Myocyte (in vitro differentiated cells): ENCODE results near the gene HCLS1. TPM values are rescaled to one million over a fixed set of nuclear protein-coding genes. Genes with fewer than 3 reads are reported as not detected.

Experiments used
- DNase-seq: peaks from one replicate; pipeline ENCODE4 v3.0.0-alpha.2; 2012; ENCODE audit warnings: low read depth
- total RNA-seq: library from RNA; depleted of rRNA; stranded (reverse); fragments of >200 nt; gene quantifications from 2 replicates; pipeline ENCODE4 v1.2.3, GENCODE V29; 2014

Gene HCLS1
- total RNA-seq, 1 donor from 2014 or later, result not detected

DNA sequence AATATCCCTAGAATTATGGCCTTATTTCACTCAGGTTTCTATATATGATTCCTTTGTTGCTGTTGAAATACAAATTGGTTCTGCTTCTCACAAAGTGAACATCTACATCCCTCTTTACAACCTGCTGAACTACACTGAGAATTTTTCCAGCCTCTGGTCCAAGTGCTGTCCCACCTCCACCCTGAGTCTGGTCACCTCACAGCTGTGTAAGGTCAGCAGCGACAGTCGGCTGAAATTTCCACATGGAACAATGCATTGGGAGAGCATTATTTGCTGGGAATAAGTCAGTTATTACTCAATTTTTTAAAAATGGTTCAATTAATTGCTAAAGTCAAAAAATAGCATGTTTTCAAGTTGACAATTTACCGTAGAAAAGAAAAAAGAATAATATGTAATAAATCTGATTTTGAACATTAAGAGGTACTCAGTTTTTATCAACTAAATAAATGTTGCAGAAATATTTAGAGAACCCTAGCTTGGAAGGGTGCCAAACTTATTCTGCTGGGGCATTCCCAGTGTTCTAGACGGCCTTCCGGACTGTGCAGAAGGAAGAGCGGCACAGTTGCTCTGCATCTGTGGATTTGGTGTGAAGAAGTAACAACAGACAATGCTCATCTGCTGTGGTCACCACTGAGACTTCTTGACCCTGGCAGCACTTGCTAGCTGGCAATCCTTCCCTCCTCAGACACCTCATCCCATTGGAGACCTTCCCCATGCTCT is 1.8 kb downstream of the HCLS1 start:
- DNase-seq, result no peak

DNA sequence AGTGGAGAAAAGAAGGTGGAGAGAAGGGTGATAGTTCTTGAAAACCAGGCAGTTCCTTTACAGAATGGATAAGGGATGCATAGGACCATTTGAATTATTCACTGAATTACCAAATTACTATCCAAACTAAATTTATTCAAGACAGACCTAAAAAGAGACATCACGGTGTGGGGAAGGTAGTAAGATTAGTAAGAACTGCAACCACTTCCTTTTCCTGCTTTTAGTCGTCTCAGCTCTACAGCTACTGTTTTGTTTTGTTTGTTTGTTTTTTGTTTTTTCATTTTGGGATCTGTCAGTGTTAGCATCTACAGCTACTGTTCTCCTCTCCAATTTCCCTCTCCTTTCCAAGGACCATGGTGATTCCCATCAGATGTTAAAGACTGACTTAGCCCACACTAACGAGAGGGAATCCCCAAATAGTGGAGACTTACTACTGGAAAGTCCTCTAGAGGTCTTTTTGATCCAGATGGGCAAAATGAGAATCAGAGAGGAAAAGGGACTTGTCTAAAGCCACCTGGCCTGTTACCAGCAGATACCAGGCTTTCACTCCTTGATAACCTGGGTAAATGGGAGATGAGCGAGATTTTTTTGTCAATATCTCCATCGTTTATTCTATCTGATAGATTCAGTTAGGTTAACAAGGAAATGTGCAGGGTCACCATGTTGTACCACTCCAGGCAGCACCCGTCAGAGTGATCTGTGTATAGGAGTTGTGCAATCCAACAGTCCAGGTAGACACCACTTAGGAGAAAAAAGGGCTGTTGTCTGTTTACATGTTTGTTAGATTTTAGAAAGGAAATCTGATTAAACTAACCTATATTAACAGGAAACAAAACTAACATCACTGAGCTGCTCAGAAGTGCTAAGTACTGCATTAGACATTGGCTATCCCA is 6.0 kb downstream of the HCLS1 start:
- DNase-seq, result no peak

DNA sequence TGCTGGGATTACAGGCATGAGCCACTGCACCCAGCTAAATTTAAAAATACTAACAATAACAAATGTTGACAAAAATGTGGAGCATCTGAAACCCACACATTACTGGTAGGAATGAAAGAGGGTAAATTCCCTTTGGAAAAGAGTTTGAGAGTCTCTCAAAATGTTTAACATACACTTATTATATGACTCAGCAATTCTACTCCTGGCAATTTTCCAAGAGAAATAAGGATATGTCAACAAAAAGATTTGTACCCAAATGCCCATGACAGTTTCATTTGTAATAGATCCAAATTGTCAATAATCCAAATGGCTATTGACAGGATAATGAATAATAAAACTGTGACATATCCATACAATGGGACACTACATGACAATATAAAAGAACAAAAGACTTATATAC is 9.0 kb downstream of the HCLS1 start:
- DNase-seq, result no peak

DNA sequence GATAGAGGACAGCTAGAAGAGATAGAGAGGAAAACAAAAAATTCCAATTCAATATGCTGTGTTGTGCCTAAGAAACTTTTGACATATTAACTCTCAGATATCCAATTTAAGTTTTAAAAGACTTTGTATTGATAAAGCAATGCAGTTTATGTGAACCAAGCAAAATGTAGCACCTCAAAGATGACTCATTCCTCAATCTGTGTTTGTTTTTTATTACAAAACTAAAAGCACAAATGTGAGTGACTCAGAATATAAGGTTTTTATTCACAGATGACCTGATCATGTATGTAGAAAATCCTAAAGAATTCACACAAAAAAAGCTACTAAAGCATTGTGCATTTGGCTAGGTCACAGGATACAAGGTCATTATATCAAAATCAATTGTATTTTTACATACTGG is 11.1 kb downstream of the HCLS1 start:
- no peak for DNase-seq

DNA sequence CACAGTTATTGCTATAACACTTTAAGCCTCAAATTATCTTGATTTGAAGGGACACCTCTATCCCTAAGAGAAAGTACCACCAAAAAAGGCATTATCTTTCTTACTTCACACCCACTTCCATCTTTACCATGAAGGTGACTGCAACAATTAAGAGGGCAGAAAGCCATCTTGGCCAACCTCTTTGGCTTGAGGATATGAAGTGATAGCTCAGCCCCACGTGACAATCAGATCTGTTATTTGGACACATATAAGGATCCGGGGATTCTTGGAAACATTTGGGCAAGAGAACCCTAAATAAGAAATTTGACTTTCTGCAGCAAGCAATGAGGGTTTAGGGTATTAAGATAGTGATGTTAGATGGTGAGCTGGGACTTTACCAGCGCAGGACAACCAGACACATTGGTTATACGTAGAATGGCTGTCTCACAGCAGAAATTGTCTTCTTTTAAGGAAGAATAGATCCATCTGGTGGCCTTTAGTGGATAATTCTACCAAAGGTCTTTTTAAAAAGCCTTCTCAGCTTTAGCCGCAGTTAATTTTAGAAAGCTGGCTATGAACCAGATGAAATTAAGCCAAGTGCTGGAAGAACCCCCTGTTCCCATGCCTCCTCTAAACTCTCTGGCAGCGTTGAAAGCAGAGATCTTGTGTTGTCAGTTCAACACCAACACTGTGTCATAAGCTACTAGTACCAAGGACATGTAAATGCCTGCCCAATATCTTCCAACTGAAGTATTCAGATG is 12.3 kb downstream of the HCLS1 start:
- DNase-seq, result peak; percentile 53

DNA sequence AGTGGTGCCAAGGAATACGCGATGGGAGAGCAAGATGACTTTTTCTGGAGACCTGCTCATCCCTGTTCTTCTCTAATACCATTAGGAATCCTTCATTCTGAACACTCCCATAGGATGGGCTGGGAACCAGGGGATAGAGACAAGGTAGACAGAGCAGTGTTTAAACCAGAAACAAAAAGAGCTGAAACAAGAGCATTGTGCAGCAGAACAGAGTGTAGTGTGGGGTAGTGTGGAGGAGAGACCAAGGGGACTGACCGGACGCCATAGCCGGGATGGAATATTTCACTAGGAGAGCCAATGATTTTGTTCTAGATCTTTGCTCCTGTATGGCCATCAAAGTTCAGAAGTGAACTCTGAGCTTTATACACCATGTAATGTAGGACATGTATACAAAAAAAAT is 15.6 kb downstream of the HCLS1 start:
- no peak for DNase-seq

DNA sequence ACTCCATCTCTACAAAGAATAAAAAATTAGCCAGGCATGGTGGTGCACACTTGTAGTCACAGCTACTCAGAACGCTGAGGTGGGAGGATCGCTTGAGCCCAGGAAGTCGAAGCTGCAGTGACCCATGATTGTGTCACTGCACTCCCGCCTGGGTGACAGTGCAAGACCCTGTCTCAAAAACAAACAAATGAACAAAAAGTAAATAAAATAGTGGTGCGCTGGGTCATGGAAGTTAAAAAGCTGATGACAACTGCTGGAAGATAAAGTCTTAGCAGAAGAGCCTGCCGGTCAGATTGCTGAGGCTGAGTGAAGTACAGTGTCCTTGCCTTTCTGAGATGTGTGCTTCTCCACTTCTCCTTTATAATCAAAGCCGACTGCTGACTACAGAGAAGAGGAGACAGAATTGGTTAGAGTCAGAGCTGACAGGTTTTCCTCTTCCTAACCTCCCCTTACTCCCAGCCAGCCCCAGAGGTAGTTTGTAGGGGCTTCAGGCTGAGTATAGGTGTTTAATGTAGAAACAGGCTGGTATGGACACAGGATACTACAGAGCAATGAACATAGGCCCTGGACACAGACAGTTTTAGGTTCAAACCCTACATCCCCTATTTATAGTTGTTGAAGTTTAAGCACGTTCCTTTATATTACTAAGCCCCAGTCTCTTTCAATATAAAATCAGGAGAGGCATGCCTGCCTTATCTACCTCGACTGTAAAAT is 17.9 kb downstream of the HCLS1 start:
- no peak for DNase-seq

DNA sequence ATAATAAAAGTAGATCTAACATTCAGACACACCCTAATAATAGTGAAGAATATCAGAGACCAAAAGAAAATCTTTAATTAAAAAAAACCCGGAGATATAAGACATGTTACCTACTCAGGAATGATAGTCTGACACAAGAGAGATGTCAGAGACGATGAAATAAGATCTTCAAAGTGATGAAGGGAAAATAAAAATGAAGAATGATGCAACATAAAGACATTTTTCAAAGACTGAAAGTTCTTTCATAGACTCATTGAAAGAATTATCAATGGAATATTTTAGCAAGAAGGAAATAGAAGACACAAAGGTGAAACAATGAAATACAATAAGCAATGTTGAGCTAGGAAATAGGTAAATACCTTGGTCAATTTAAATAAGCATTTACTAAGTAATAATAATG is 19.6 kb downstream of the HCLS1 start:
- DNase-seq, result no peak

DNA sequence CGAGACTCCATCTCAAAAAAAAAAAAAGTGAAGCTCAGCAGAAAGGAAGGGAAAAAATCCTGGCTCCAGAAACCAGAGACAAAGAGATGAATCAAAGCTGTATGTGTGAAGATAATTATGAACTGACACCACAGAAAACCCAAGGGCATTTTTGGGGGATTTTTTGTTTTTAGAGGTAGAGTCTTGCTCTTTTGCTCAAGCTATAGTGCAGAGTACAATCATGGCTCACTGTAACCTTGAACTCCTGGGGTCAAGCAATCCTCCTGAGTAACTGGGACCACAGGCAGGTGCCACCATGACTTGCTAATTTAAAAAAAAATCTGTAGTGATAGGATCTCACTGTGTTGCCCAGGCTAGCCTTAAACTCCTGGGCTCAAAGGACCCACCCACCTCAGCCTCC is 22.8 kb downstream of the HCLS1 start:
- DNase-seq, result no peak

DNA sequence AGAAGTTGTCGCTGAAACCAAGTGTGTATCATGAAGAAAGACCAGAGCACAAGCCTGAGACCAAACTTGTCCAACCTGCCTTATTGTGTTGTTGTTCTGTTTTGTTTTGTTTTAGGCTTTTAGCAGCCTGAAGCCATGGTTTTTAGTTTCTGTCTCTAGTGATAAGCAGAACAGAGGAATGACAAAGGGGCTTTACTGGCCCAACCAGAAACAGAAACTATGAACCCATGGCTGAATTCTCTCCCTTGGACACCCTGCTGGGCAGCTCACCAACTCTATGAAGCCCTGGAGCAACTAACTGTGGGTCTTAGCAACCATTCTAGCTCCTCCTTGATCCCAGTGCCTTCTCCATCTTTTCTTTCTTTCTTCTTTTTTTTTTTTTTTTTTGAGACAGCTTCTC is 30.3 kb downstream of the HCLS1 start:
- DNase-seq, result no peak

DNA sequence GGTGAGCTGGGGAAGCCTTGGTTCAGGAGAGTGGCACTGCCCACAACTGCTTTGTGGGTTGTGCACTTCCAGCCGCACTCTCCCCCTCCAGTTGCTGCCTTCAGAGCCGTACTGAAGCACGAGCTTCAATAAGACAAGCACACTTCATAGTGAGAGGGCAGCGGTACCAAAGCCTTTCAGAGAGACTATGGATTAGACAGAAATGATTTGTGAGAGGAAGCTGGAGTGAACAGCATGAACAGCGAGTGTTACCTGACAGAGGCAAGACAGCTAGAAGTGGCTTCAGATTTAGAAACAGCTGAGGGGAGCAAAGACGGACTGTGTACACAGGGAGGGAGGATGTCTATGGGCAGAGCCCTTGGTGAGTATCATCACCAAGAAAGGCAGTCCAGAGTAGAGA is 31.1 kb downstream of the HCLS1 start:
- peak; percentile 3 for DNase-seq

DNA sequence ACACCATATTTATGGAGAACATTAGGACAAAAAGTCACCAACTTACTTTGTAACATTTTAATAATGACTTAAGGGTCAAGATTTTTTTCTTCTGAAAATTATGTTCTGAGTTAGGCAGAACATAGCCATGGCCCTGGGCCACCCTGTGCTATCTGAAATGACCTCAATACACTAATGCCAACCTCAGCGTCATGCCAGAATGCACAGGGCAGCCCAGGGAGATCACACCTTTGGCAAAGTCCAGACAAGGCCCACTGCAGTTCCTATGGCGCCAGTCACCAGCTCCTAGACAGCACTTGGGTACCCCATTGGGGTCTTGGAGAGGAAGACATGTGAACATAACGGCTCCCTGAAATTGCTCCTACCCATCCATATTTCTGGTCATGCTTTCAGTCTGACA is 33.1 kb downstream of the HCLS1 start:
- DNase-seq, result no peak

DNA sequence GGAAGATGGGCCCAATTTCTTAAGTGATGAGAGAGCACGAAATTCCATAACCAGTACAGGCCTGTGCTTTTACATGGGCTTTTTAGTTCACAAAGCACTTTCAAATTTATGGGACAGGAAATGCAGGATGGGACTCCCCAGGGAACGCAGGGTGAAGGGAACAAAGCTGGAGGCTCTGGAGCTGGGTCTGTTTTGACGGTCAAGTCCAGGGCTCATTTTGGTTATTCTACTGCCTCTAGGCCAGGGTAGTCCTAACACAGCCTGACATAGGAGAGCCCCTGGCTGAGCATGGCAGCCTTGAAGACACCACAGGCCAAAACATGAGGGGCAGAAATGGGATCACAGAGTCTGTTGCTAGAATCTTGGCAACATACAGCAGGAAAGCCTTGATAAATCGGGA is 33.5 kb downstream of the HCLS1 start:
- DNase-seq, result no peak

DNA sequence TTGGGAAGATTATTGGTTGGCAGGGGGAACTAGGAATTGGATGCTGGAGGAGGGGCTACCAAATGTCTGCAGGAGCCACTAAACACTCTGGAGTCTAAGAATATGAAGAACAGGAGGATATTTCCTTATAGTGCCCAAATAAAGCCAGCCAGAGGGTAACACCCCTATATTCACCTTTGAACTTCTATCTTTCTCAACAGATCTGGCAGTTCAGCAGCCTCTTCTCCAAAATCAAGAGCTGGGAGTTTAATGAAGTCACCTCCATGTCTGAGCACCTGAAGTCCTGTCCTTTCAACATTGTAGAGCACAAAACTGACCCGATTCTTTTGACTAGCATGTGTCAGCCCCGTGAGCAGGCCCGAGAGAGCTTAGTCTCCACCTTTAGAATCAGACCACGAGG is 34.2 kb downstream of the HCLS1 start:
- DNase-seq, result no peak

DNA sequence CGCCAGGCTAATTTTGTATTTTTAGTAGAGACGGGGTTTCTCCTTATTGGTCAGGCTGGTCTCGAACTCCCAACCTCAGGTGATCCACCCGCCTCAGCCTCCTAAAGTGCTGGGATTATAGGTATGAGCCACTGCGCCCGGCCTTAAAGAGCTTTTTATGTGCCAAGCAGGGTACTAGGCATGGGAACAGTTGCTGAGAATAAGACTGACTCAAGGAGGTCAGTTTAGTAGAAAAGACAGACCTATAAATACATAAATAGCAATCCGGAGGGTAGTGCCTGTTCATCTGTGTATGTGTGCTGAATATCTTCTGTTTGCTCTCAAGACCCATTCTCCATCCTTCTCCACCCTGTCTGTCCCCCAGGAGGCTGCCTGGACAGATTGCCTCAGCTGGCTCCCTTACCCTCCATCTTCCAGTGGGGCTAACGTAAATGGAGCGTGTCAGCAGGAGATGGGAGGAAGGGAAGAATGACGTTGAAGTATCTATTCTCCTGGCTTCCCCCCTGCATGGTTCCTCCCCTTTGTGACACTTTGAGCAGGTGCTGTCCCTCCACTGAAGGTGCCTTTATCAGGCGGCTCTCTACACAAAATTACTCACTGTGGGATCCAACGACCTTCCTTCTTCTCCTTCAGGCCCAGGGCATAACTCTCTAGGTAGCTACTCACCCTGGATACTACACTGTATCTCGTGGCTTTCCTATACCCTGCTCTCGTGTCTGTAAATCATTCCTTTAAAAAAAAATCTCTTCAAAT is 36.4 kb downstream of the HCLS1 start:
- DNase-seq, result no peak

DNA sequence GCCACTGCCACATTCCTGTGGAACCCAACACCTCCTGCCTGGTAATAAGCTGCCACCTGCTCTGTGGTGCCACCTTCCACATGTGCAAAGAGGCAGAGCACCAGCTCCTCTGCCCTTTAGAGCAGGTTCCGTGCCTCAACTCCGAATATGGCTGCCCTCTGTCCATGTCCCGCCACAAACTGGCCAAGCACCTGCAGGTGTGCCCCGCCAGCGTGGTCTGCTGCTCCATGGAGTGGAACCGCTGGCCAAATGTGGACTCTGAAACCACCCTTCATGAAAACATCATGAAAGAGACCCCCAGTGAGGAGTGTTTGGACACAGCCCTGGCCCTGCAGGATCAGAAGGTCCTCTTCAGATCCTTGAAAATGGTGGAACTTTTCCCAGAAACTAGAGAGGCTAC is 39.2 kb downstream of the HCLS1 start:
- DNase-seq, result peak; percentile 24

DNA sequence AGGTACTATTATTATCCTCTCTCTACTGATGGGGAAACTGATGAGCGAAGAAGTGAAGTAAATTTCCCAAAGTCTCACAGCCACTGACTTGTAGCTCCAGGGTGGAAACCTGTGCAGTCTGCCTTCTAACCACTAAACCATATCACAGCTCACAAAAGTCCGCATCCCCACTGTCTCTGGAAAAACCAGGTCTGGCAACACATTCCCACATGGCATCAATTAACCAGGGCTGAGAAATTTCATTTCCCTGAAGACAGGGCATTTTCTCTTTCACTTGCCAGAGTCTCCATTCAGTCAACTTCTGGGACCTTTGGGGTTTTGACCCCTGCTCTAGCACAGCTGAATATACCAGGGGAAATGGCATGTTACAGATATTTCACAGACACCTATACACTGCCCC is 41.0 kb downstream of the HCLS1 start:
- DNase-seq, result no peak

DNA sequence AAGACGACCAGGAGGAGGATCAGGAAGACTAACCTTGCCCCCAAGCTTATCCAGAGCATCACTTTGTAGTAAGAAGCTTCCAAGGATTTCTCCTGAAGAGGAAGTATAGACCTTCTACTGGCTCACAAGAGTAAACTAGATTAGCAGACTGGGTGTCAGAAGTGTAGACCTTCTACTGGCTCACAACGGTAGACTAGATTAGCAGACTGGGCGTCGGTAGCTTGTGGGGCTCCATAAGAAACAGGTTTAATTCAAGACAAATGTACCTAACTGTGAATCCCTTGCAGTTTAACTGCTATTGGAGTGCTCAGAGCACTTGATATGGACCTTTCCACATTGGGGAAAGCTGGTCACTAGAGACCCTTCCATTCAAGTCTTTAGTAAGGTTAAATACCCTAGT is 54.6 kb downstream of the HCLS1 start:
- DNase-seq, result no peak

DNA sequence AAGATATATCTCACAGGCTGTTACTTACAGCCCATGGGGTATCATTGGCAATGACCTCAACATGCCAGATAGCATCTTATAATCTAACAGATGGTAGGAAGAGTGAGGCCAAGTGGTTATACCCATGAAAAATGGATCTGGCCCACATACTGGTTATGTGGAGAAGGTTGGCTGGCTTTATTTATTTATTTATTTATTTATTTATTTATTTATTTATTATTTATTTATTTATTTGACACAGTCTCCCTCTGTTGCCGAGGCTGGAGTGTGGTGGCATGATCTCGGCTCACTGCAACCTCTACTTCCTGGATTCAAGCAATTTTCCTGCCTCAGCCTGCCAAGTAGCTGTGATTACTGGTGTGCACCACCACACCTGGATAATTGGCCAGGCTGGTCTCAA is 55.9 kb downstream of the HCLS1 start:
- no peak for DNase-seq

DNA sequence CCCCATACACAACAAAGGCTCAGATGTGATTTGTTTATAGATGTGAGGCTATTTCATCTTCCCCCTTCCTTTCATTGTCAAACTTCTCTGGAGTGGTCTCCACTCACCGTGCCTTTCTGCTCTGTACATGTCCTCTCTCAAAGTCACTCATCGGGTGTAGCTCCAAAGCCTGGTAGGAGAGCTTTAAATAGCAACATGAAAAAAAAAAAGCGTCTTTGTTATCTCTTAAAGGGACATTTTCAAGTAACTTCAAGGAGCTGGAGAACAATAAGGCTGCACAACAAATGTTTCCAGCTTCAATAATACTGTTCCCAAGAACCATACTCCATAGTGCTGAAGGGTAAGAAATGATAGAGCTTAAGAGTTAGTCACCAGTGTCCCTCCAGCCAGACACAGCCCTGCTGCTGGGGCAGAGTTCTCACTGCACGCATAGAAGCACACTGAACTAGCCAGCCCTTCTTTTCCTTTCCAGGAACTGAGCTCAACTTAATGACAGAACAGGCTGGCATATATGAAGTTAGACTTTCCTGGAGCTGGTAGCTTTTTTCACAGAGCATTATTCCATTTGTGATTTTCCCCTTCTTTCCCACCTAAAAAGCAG is 59.4 kb downstream of the HCLS1 start:
- no peak for DNase-seq
